GM23248 (cell line): ENCODE data around the gene NRP1. TPM values are rescaled to one million over a fixed set of nuclear protein-coding genes. Genes with fewer than 3 reads are reported as not detected.

Source experiments
- DNase-seq: peaks from one replicate; pipeline ENCODE4 v3.0.0-alpha.2; 2015
- H2AFZ ChIP-seq: fragments of 200-600 bp; sonication (generic); 2 replicates; pipeline ENCODE4 v1.6.1; 2016; ENCODE audit warnings: antibody characterized with exemption
- H3F3A ChIP-seq: fragments of 200-600 bp; sonication (generic); 2 replicates; pipeline ENCODE4 v1.6.1; 2016; ENCODE audit warnings: mild to moderate bottlenecking, antibody characterized with exemption, mixed run types; ENCODE audit not compliant: insufficient read depth
- H3K27ac ChIP-seq: fragments of 200-600 bp; sonication (generic); 2 replicates; pipeline ENCODE4 v1.5.1; 2016; ENCODE audit warnings: mild to moderate bottlenecking
- H3K27me3 ChIP-seq: fragments of 200-600 bp; sonication (generic); replicated peaks from 2 replicates; pipeline ENCODE4 v1.6.1; 2016; ENCODE audit warnings: mild to moderate bottlenecking; ENCODE audit not compliant: insufficient read depth
- H3K36me3 ChIP-seq: fragments of 200-600 bp; sonication (generic); 2 replicates; pipeline ENCODE4 v1.6.1; 2016; ENCODE audit warnings: low read depth, mild to moderate bottlenecking
- H3K4me1 ChIP-seq: fragments of 200-600 bp; sonication (generic); 2 replicates; pipeline ENCODE4 v1.6.1; 2016; ENCODE audit warnings: mild to moderate bottlenecking; ENCODE audit not compliant: insufficient read depth
- H3K4me2 ChIP-seq: fragments of 200-600 bp; sonication (generic); one replicate; pipeline ENCODE4 v1.6.1; 2016; ENCODE audit warnings: mild to moderate bottlenecking; ENCODE audit not compliant: unreplicated experiment
- H3K4me3 ChIP-seq: fragments of 200-600 bp; sonication (generic); 2 replicates; pipeline ENCODE4 v1.5.1; 2016; ENCODE audit warnings: mild to moderate bottlenecking
- H3K79me2 ChIP-seq: fragments of 200-600 bp; sonication (generic); 2 replicates; pipeline ENCODE4 v1.6.1; 2016; ENCODE audit warnings: mild to moderate bottlenecking; ENCODE audit not compliant: insufficient read depth
- H3K9ac ChIP-seq: fragments of 200-600 bp; sonication (generic); 2 replicates; pipeline ENCODE4 v1.6.1; 2016; ENCODE audit warnings: mild to moderate bottlenecking
- H3K9me2 ChIP-seq: fragments of 200-600 bp; sonication (generic); 2 replicates; pipeline ENCODE4 v1.6.1; 2016; ENCODE audit warnings: mixed run types, mild to moderate bottlenecking, moderate library complexity; ENCODE audit not compliant: insufficient read depth
- H3K9me3 ChIP-seq: fragments of 200-600 bp; sonication (generic); one replicate; pipeline ENCODE4 v1.6.1; 2017; ENCODE audit warnings: low read depth
- H4K20me1 ChIP-seq: fragments of 200-600 bp; sonication (generic); 2 replicates; pipeline ENCODE4 v1.6.0; 2016; ENCODE audit not compliant: insufficient read depth
- EZH2 ChIP-seq: fragments of 200-600 bp; sonication (generic); IDR thresholded peaks from 2 replicates; pipeline ENCODE4 v1.6.1; 2018; ENCODE audit warnings: antibody characterized with exemption, mild to moderate bottlenecking; ENCODE audit not compliant: insufficient read depth, poor library complexity, severe bottlenecking
- EZH2phosphoT487 ChIP-seq: fragments of 200-600 bp; sonication (generic); IDR thresholded peaks from 2 replicates; pipeline ENCODE4 v1.6.1; 2018; ENCODE audit warnings: antibody characterized with exemption, moderate library complexity, mild to moderate bottlenecking, low read depth; ENCODE audit not compliant: insufficient read depth
- WGBS, 2 experiments: methylation state at CpG; one replicate each; pipeline ENCODE4 v1.1.6; 2015 to 2017; ENCODE audit warnings: low lambda C conversion rate in 2 of 2, low coverage in 1 of 2; ENCODE audit errors: missing lambda C conversion rate in 2 of 2; 5-methylcytosine and 5-hydroxymethylcytosine counted together
- in situ Hi-C: fragments of 300-500 bp; cut with MboI; formaldehyde crosslinking; loops from 2 replicates; pipeline ENCODE4 v1.15.0; 2020
- polyA plus RNA-seq: library from polyadenylated mRNA; unstranded; fragments of >200 nt; fragmentation: Nextera tagmentation; extraction: Ambion mirVana; gene quantifications from 2 replicates; pipeline ENCODE4 v1.2.1, GENCODE V29; 2016
- total RNA-seq: library from RNA; depleted of rRNA; stranded (reverse); fragments of >200 nt; shearing (Covaris generic); gene quantifications from 2 replicates; pipeline ENCODE4 v1.2.3, GENCODE V29; 2014

NRP1 gene
- total and polyA plus RNA-seq, 2 experiments from 2014 or later: 152 to 175 TPM

DNA sequence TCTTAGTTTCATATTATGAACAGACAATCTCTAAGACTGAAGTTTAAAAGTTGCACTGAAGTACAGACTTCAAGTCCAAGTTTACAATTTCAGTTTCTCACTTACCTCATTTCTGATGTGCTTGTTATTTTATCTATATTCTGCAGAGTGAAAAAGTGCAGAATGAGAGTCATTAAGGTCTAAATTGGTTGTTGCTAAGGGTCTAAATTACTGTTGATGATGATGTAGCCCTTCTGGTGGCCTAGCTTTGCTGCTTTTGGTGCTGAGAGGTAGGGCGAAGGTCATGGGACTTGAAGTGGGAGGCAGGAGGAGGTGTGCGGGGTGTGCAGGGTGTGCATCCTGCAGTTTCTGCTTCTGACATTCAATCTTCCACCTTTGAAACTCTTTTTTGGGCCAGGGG is 38.8 kb upstream of the NRP1 start:
- Histone ChIP-seq H2AFZ (no peak overlapping the region), H3K4me3 (no peak overlapping the region), H3K9ac (no peak overlapping the region), H3K4me2 (no peak overlapping the region), H3K27me3 (no peaks in the 10 kb centered on the region), H3K79me2 (no peaks in the 10 kb centered on the region), H3K36me3 (no peaks in the 10 kb centered on the region), H3F3A (peaks cover 28% of the 10 kb centered on the region), H4K20me1 (no peaks in the 10 kb centered on the region), H3K9me2 (no peaks in the 10 kb centered on the region), H3K27ac (no peak overlapping the region), H3K9me3 (no peaks in the 10 kb centered on the region), H3K4me1 (peaks cover 26% of the 10 kb centered on the region)
- 74 to 82% methylated on average over 2 of the region's 2 CpGs for WGBS, 2 experiments
- in situ Hi-C loops: no loop called here
- DNase-seq: no peak
- TF ChIP-seq EZH2phosphoT487 (no peak), EZH2 (no peak)

DNA sequence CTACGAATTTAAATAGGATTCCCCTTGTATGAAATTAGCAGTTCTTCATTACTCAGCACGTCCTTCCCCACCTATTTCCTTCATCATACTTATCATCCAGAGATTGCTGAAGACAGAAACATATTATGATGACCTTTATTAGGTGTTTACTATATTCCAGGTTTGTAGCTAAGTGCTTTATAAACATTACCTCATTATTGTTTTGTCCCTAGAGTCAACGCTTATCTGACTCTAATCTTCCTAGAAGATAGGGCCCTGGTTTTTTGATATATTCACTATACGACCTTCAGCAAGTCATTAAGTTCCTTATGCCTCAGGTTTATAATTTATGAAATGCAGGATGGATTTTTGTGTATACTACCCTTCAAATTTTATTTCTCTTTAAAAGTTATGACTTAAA is 36.8 kb upstream of the NRP1 start:
- no peak overlapping the region for H3K4me2 ChIP-seq
- 96% methylated on average over 4 of the region's 4 CpGs for WGBS, 2 experiments
- H3K9ac ChIP-seq: no peak overlapping the region
- H3K36me3 ChIP-seq: no peaks in the 10 kb centered on the region
- H3K9me2 ChIP-seq: no peaks in the 10 kb centered on the region
- H3K27me3 ChIP-seq: no peaks in the 10 kb centered on the region
- peaks cover 22% of the 10 kb centered on the region for H3F3A ChIP-seq
- DNase-seq: no peak
- H3K9me3 ChIP-seq: no peaks in the 10 kb centered on the region
- H3K4me1 ChIP-seq: peaks cover 14% of the 10 kb centered on the region
- no peaks in the 10 kb centered on the region for H3K79me2 ChIP-seq
- H4K20me1 ChIP-seq: no peaks in the 10 kb centered on the region
- in situ Hi-C loops: no loop called here
- no peak overlapping the region for H3K4me3 ChIP-seq
- no peak for TF ChIP-seq EZH2phosphoT487
- no peak for TF ChIP-seq EZH2
- no peak overlapping the region for H2AFZ ChIP-seq
- H3K27ac ChIP-seq: no peak overlapping the region

DNA sequence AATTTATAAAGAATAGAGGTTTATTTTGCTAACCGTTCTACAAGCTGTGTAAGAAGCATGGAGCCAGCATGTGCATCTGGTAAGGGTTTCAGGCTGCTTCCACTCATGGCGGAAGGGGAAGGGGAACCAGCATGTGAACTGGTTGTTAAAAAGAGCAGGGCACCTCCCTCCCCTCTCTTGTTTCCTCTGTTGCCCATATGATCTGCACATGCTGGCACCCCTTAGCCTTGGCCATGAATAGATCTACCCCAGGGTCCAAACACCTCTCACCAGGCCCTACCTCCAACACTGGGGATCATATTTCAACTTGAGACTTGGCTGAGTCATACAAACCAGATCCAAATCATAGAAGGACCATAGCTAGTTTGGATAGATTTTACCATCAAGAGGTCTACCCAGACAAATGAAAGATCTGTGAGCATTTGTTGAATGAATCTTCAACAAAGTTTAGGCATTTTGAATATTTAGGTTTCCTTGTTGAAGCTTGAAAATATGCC is 36.0 kb upstream of the NRP1 start:
- peak; percentile 11 for DNase-seq
- H3K36me3 ChIP-seq: no peaks in the 10 kb centered on the region
- H2AFZ ChIP-seq: no peak overlapping the region
- in situ Hi-C loops: no loop called here
- H3K9me3 ChIP-seq: no peaks in the 10 kb centered on the region
- peaks cover 21% of the 10 kb centered on the region for H3F3A ChIP-seq
- no peak for TF ChIP-seq EZH2
- no peak for TF ChIP-seq EZH2phosphoT487
- H3K9me2 ChIP-seq: no peaks in the 10 kb centered on the region
- H3K4me2 ChIP-seq: no peak overlapping the region
- H4K20me1 ChIP-seq: no peaks in the 10 kb centered on the region
- no peak overlapping the region for H3K9ac ChIP-seq
- H3K4me1 ChIP-seq: peaks cover 15% of the 10 kb centered on the region
- H3K27ac ChIP-seq: no peak overlapping the region
- no peak overlapping the region for H3K4me3 ChIP-seq
- WGBS, 2 experiments: 96 to 100% methylated on average over 2 of the region's 2 CpGs
- no peaks in the 10 kb centered on the region for H3K79me2 ChIP-seq
- H3K27me3 ChIP-seq: no peaks in the 10 kb centered on the region

DNA sequence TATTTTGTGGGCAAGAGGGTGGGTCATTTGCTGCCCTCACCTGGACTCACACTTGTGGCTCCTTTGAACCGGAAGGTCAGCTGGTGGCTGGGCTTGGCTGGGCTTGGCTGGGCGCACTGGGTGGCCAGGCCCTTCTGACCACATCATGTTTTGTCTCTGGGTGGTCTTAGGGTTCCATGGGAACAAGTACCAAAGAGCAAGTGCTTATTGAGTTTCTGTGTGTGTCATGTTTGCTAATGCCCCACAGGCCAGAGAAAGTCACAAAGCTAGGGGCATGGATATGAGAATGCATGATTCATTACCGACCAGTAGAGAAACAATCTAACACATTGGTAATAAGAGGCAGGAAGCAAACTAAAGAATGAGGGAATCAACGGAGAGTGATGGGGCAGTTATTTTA is 33.6 kb upstream of the NRP1 start:
- H3K36me3 ChIP-seq: no peaks in the 10 kb centered on the region
- H3F3A ChIP-seq: peaks cover 44% of the 10 kb centered on the region
- H3K4me2 ChIP-seq: no peak overlapping the region
- no peak overlapping the region for H3K27ac ChIP-seq
- in situ Hi-C loops: no loop called here
- H4K20me1 ChIP-seq: no peaks in the 10 kb centered on the region
- no peaks in the 10 kb centered on the region for H3K79me2 ChIP-seq
- no peaks in the 10 kb centered on the region for H3K9me3 ChIP-seq
- no peak for TF ChIP-seq EZH2
- TF ChIP-seq EZH2phosphoT487: no peak
- H3K9ac ChIP-seq: no peak overlapping the region
- H2AFZ ChIP-seq: no peak overlapping the region
- no peaks in the 10 kb centered on the region for H3K9me2 ChIP-seq
- H3K4me1 ChIP-seq: peaks cover 38% of the 10 kb centered on the region
- no peak overlapping the region for H3K4me3 ChIP-seq
- no peaks in the 10 kb centered on the region for H3K27me3 ChIP-seq
- 93 to 98% methylated on average over 4 of the region's 4 CpGs for WGBS, 2 experiments
- no peak for DNase-seq

DNA sequence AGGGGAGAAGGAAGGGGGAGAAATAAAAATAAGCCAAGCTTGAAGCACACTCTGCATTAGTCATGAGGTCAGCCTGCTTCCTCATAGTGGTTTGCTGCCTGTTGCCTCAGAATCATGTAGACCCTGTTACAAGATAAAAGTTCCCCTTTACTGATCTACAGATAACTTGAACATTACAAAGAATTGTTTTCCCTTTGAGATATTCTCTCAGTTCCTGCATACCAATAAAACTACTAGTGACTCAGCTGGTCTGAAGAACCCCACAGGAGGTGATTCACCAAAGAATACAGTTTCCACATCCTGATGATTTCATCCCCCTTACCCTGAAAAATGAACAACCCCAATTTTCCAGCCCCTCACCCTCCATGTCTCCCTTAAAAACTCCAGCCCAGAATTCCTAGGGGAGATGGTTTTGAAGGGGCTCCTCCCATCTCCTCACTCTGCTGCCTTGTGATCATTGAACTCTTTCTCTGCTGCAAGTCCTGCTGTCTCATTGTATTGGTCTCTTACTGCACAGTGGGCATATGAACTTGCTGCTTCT is 31.5 kb upstream of the NRP1 start:
- Histone ChIP-seq H3K4me3 (peak overlapping the region; percentile 44), H3K36me3 (no peaks in the 10 kb centered on the region), H3K9ac (peak overlapping the region; percentile 72), H3K27me3 (no peaks in the 10 kb centered on the region), H3F3A (peaks cover 44% of the 10 kb centered on the region), H3K79me2 (no peaks in the 10 kb centered on the region), H3K4me2 (peak overlapping the region; percentile 74), H3K4me1 (peaks cover 47% of the 10 kb centered on the region), H3K9me2 (no peaks in the 10 kb centered on the region), H3K27ac (peak overlapping the region; percentile 97), H4K20me1 (no peaks in the 10 kb centered on the region), H2AFZ (peak overlapping the region; percentile 65), H3K9me3 (no peaks in the 10 kb centered on the region)
- in situ Hi-C loops: no loop called here
- DNase-seq: peak; percentile 92
- no peak for TF ChIP-seq EZH2
- no peak for TF ChIP-seq EZH2phosphoT487
